ENCODE results near the gene REPIN1.

The REPIN1 gene

GRCh38 chr7:150360363-150361058 is 8.1 kb upstream of the REPIN1 start:
- DNase-seq (ENCODE audit: low read depth), result no peak

DNA sequence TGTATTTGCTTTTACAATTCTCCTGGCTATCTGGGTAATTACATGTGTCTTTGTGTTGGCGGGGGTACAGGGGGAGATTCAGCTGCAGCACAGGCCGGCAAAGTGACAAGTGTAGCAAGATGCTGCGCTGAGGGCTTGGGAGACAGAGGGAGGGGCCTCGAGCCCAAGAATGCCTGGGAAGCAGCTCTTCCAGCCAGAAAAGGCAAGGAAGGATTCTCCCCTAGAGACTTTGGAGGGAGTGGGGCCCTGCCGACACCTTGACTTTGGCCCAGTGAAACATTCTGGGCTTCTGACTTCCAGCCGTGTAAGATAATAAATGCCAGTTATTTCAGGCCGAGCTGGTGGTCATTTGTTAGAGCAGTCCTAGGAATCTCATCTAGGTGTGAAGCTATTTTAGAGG is 7.2 kb upstream of the REPIN1 start:
- DNase-seq (ENCODE audit: low read depth), result no peak

DNA sequence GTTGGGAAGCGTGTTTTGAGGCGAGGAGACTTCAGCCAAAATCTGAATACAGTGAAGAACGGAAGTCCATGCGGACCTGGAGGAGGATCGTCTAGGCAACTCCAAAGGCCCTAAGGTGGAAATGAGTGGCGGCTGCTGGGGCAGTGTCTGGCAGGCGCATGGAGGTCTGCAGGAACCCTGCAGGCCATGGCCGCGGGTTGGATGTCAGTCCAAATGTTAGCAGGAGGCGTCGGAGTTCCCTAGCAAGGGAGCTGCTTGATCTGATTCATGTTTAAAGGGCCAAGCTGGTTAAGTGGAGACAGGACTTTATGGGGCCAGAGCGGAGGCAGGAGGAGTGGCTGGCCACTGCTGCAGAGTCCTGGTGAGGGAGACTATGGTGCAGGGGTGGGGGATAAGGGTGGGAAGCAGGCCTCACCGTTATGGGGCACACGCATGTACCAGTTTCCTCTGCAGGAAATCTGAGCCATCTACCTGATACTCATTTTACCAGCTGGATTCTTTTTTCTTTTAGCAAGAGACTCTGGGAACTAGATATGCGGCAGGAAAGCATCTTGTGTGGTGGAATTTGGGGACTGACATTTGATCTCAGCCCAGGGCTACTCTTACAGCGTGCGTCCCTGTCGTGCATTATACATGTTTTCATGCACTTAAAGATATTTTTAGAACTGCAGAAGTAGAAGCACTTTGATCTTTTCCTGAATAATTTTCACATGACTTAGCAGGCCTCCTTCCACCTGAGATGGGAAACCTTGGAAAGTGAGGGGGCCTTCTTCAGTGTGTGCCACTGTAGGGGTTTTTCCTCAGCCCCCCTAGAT is 6.6 kb upstream of the REPIN1 start:
- DNase-seq (ENCODE audit: low read depth), result no peak

DNA sequence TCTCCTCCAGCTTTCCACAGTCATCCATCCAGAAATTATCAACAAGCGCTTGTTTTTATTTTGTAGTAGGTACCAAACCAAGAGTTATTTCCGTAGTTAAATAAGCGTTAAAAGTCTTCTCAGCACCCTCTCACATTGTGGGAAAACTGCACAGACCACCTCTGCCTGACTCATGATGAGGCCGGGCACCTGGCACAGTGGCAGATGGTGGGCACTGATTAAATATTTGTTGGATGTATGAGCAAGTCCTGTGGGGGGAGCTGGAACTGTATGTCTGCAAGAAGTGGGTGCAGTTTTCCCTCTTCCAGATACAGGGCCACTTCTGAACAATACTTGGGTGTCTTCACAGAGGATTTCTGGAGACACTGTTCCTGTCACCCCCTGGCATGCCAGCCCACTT is 5.3 kb upstream of the REPIN1 start:
- DNase-seq (ENCODE audit: low read depth), result no peak

- DNase-seq (ENCODE audit: low read depth), result no peak
These were observed 4.8 kb upstream of the REPIN1 start for GRCh38 chr7:150363872-150364271.

DNA sequence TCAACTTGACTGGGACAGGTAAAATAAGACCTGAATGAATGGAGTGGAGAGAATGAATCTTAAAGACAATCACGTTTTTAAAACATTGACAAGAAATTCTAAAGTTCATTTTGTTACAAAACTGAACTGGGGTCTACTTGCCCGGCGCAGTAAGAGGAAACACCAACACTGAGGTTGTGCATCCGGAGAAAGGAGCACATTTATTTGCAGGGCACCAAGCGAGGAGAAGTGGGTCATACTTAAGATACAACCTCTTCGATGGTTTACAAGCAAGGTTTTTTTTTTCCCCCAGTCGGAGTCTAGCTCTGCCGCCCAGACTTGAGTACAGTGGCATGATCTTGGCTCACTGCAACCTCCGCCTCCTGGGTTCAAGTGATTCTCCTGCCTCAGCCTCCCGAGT is 3.4 kb upstream of the REPIN1 start:
- DNase-seq (ENCODE audit: low read depth), result no peak

DNA sequence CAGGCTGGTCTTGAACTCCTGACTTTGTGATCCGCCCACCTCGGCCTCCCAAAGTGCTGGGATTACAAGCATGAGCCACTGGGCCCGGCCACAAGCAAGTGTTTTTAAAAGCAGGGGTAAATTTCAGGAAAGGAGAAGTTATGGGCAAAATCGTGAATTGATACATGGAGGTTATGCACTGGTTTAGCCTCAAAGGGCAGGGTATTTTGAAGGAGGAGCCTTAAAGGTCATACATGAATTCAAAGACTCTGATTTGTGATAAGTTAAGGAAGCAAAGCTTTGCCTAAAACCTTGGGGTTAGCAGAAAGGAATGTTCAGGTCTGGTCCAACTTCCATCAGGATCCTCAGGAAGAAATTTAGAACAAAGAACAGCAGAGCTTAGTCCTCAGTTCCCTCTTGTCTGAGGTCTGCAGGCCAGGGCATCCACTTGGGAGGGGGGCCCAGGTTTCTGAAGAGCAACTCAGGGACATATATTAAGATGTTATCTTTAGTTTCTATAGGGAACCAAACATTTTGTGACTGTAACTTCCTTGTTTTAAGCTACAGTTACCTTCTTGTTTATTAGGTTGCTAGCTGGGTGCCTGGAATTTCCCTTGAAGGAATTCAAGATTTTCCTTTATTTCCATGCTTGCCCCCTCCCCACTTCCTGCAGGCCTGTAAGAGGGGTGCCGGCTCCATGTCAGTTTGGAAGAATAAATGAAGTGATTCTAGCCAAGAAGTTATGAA is 2.8 kb upstream of the REPIN1 start:
- DNase-seq (ENCODE audit: low read depth), result no peak

DNA sequence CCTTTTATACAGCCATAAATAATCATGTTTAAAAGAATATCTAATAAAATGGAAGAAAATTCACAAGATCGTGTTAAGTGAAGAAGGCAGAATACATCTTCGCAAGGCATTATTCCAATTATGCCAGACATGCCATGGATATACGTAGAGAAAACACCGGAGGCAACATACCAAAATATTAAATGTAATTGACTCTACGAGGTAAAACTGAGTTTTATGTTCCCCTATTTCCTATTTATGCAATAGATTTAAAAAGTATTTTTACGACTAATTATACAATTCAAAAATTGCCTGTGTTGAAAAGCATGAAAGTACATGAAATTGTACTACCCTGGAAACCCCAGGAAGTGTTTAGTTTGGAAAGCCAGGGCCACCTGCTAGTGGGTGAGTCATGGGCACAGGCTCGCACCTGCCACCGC is 936 bp upstream of the REPIN1 start:
- DNase-seq (ENCODE audit: low read depth), result no peak

GRCh38 chr7:150368884-150369747 is 494 bp downstream of the REPIN1 start:
- DNase-seq (ENCODE audit: low read depth), result no peak

GRCh38 chr7:150369748-150370501 is 1.3 kb downstream of the REPIN1 start:
- DNase-seq (ENCODE audit: low read depth), result no peak

- no peak for DNase-seq (ENCODE audit: low read depth)
These were observed 2.0 kb downstream of the REPIN1 start for GRCh38 chr7:150370612-150371071.

- no peak for DNase-seq (ENCODE audit: low read depth)
These were observed 2.7 kb downstream of the REPIN1 start for GRCh38 chr7:150371131-150371995.

GRCh38 chr7:150371996-150372270 is 3.3 kb downstream of the REPIN1 start:
- no peak for DNase-seq (ENCODE audit: low read depth)

DNA sequence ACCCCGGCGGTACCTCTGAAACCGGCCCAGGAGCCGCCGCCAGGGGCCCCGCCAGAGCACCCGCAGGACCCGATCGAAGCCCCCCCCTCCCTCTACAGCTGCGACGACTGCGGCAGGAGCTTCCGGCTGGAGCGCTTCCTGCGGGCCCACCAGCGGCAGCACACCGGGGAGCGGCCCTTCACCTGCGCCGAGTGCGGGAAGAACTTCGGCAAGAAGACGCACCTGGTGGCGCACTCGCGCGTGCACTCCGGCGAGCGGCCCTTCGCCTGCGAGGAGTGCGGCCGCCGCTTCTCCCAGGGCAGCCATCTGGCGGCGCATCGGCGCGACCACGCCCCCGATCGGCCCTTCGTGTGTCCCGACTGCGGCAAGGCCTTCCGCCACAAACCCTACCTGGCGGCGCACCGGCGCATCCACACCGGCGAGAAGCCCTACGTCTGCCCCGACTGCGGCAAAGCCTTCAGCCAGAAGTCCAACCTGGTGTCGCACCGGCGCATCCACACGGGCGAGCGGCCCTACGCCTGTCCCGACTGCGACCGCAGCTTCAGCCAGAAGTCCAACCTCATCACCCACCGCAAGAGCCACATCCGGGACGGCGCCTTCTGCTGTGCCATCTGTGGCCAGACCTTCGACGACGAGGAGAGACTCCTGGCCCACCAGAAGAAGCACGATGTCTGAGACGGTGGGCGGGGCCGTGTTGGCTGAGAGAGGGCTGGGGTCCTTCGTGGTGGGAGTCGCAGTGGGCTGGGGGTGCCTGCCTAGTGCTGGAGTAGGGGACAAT is 3.8 kb downstream of the REPIN1 start:
- no peak for DNase-seq (ENCODE audit: low read depth)

- no peak for DNase-seq (ENCODE audit: low read depth)
These were observed 4.6 kb downstream of the REPIN1 start for GRCh38 chr7:150373049-150373801.

DNA sequence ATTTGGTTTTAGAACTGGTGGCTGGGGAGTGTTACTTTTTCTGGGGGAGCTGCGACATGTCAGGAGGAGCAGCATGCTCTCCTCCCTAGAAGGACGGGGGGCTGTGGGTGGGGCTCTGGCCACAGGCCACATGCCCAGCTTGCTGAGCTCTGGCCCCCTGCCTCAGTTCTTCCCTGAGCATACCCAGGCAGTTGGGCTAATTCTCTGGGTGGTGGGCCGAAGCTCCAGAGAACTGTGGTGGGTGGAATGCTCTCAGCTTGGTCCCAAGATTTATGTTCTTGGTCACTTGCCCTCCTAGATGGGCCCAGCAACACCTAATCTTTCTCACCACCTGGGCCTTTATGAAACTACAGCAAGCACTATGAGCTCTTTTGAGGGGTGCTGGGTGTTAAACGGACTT is 5.4 kb downstream of the REPIN1 start:
- no peak for DNase-seq (ENCODE audit: low read depth)

- DNase-seq (ENCODE audit: low read depth), result no peak
These were observed 5.8 kb downstream of the REPIN1 start for GRCh38 chr7:150374472-150374871.

GRCh38 chr7:150375662-150376521 is 7.3 kb downstream of the REPIN1 start:
- DNase-seq (ENCODE audit: low read depth), result no peak
